DMS79 (cell line): ENCODE data around the gene DSCAM.

Experiments
- DNase-seq: peaks from one replicate; lab custom pipeline; 2025; lab: John Stamatoyannopoulos, UW

DSCAM gene

GRCh38 chr21:40770435-40771055 lies 76.4 kb downstream of the DSCAM start:
- no peak for DNase-seq

GRCh38 chr21:40769231-40769630 lies 77.7 kb downstream of the DSCAM start:
- DNase-seq = no peak

GRCh38 chr21:40768056-40768455 lies 78.9 kb downstream of the DSCAM start:
- no peak for DNase-seq

GRCh38 chr21:40766381-40766780 lies 80.6 kb downstream of the DSCAM start:
- no peak for DNase-seq

GRCh38 chr21:40765811-40766210 lies 81.1 kb downstream of the DSCAM start:
- peak; percentile 53 for DNase-seq

GRCh38 chr21:40760821-40761220 lies 86.1 kb downstream of the DSCAM start:
- DNase-seq = no peak

GRCh38 chr21:40759061-40759460 lies 87.9 kb downstream of the DSCAM start:
- DNase-seq = no peak

GRCh38 chr21:40757366-40757765 lies 89.6 kb downstream of the DSCAM start:
- DNase-seq = no peak

GRCh38 chr21:40754466-40754865 lies 92.5 kb downstream of the DSCAM start:
- DNase-seq = peak; percentile 49

- no peak for DNase-seq
Observed at GRCh38 chr21:40753756-40754155, 93.2 kb downstream of the DSCAM start.

GRCh38 chr21:40752125-40752524 lies 94.8 kb downstream of the DSCAM start:
- DNase-seq = no peak

- DNase-seq = no peak
Observed at GRCh38 chr21:40751221-40751620, 95.7 kb downstream of the DSCAM start.

- DNase-seq = no peak
Observed at GRCh38 chr21:40736145-40736544, 110.8 kb downstream of the DSCAM start.

- DNase-seq = peak; percentile 89
Observed at GRCh38 chr21:40733024-40733397, 113.9 kb downstream of the DSCAM start.

- DNase-seq = no peak
Observed at GRCh38 chr21:40732253-40733023, 114.5 kb downstream of the DSCAM start.

- DNase-seq = no peak
Observed at GRCh38 chr21:40731206-40731605, 115.8 kb downstream of the DSCAM start.

GRCh38 chr21:40730426-40730800 lies 116.5 kb downstream of the DSCAM start:
- no peak for DNase-seq

GRCh38 chr21:40729761-40730425 lies 117.1 kb downstream of the DSCAM start:
- DNase-seq = no peak

GRCh38 chr21:40723966-40724365 lies 123.0 kb downstream of the DSCAM start:
- no peak for DNase-seq

GRCh38 chr21:40723317-40723716 lies 123.6 kb downstream of the DSCAM start:
- no peak for DNase-seq

GRCh38 chr21:40719615-40720014 lies 127.3 kb downstream of the DSCAM start:
- DNase-seq = no peak

- DNase-seq = peak; percentile 39
Observed at GRCh38 chr21:40717028-40717427, 129.9 kb downstream of the DSCAM start.

GRCh38 chr21:40714536-40714935 lies 132.4 kb downstream of the DSCAM start:
- no peak for DNase-seq
